Progenitor cell of endocrine pancreas (in vitro differentiated cells): ENCODE results near the gene CNPY4. TPM values are rescaled to one million over a fixed set of nuclear protein-coding genes. Genes with fewer than 3 reads are reported as not detected.

Experiments used
- DNase-seq: peaks from one replicate; pipeline ENCODE4 v3.0.0; 2021; ENCODE audit warnings: low spot score; ENCODE audit not compliant: unreplicated experiment
- H3K27ac Mint-ChIP-seq: 2 replicates; pipeline ENCODE4 v1.8.0; 2021; ENCODE audit warnings: mild to moderate bottlenecking, moderate library complexity, mixed read lengths
- H3K27me3 Mint-ChIP-seq: 2 replicates; pipeline ENCODE4 v1.8.0; 2021; ENCODE audit warnings: mixed read lengths
- H3K36me3 Mint-ChIP-seq: 2 replicates; pipeline ENCODE4 v1.8.0; 2022; ENCODE audit warnings: mixed read lengths; ENCODE audit not compliant: insufficient read depth
- H3K4me1 Mint-ChIP-seq: 2 replicates; pipeline ENCODE4 v1.8.0; 2021; ENCODE audit warnings: low read depth, mixed read lengths
- H3K4me3 Mint-ChIP-seq: 2 replicates; pipeline ENCODE4 v1.8.0; 2021; ENCODE audit warnings: low read depth, mild to moderate bottlenecking, moderate library complexity, mixed read lengths
- H3K9me3 Mint-ChIP-seq: 2 replicates; pipeline ENCODE4 v1.8.0; 2021; ENCODE audit warnings: low read depth, mixed read lengths
- CTCF ChIP-seq: fragments of 200-600 bp; sonication (generic); IDR thresholded peaks from one replicate; pipeline ENCODE4 v1.5.0; 2021; ENCODE audit warnings: antibody characterized with exemption, mild to moderate bottlenecking; ENCODE audit not compliant: unreplicated experiment
- long read RNA-seq: library from polyadenylated mRNA; unstranded; transcript quantifications from one replicate; pipeline ENCODE4 v2.0.0, GENCODE V29; 2020
- total RNA-seq: library from RNA; stranded (reverse); gene quantifications from 2 replicates; pipeline ENCODE4 v1.2.1, GENCODE V29; 2021

The CNPY4 gene
- total RNA-seq = 22.5 and 25.5 TPM in 2 replicates
- long read RNA-seq, transcript CNPY4-201 (6 exons, 1,502 nt) = major isoform, 19 of 27 reads
- long read RNA-seq, partial matches to known transcripts = 1 of 27 reads
- long read RNA-seq, other reads (novel, unspliced or antisense) = 7 of 27 reads

GRCh38 chr7:100119072-100119969 is at the start of gene CNPY4, which contains the start of gene TAF6:
TSS of gene CNPY4 (plus strand) at chr7:100119634. CDS start at chr7:100119745, 111 bp downstream.
TSS of gene TAF6 (minus strand) at chr7:100119358. CDS start at chr7:100114209, 5,149 bp downstream.
- peaks cover 14% of the 10 kb centered on the region for H3K4me1 Mint-ChIP-seq

GRCh38 chr7:100069991-100070390 is 49.4 kb upstream of the CNPY4 start:
- peaks cover 76% of the 10 kb centered on the region for H3K36me3 Mint-ChIP-seq
- no peak for TF ChIP-seq CTCF
- H3K27me3 Mint-ChIP-seq = no peaks in the 10 kb centered on the region
- H3K9me3 Mint-ChIP-seq = peaks cover 39% of the 10 kb centered on the region
- peak overlapping the region; percentile 89 for H3K27ac Mint-ChIP-seq
- DNase-seq = no peak
- H3K4me3 Mint-ChIP-seq = no peak overlapping the region
- peaks cover 2% of the 10 kb centered on the region for H3K4me1 Mint-ChIP-seq

More at GRCh38 chr7:100119072-100119969, at the start of gene CNPY4, which contains the start of gene TAF6:
- TF ChIP-seq CTCF = no peak
- Mint-ChIP-seq H3K36me3 (peaks cover 2% of the 10 kb centered on the region), H3K9me3 (no peaks in the 10 kb centered on the region), H3K27me3 (no peaks in the 10 kb centered on the region), H3K27ac (peak within 1 kb of the TSS; percentile 100), H3K4me3 (peak within 1 kb of the TSS; percentile 93)
- DNase-seq = peak; percentile 85

GRCh38 chr7:100071018-100071723 is 48.3 kb upstream of the CNPY4 start:
- Mint-ChIP-seq H3K27ac (peak overlapping the region; percentile 93), H3K9me3 (peaks cover 49% of the 10 kb centered on the region), H3K27me3 (no peaks in the 10 kb centered on the region), H3K4me3 (peak overlapping the region; percentile 21), H3K4me1 (no peaks in the 10 kb centered on the region), H3K36me3 (peaks cover 78% of the 10 kb centered on the region)
- no peak for TF ChIP-seq CTCF
- no peak for DNase-seq

- Mint-ChIP-seq H3K4me3 (no peak overlapping the region), H3K9me3 (peaks cover 58% of the 10 kb centered on the region), H3K27ac (peak overlapping the region; percentile 93), H3K27me3 (no peaks in the 10 kb centered on the region), H3K36me3 (peaks cover 85% of the 10 kb centered on the region), H3K4me1 (no peaks in the 10 kb centered on the region)
- DNase-seq = no peak
- no peak for TF ChIP-seq CTCF
Measured at GRCh38 chr7:100072462-100072861, 47.0 kb upstream of the CNPY4 start.

GRCh38 chr7:100074841-100075240 is 44.6 kb upstream of the CNPY4 start:
- Mint-ChIP-seq H3K4me1 (peaks cover 5% of the 10 kb centered on the region), H3K27ac (peak overlapping the region; percentile 90), H3K4me3 (no peak overlapping the region), H3K9me3 (peaks cover 61% of the 10 kb centered on the region), H3K36me3 (peaks cover 94% of the 10 kb centered on the region), H3K27me3 (no peaks in the 10 kb centered on the region)
- TF ChIP-seq CTCF = no peak
- no peak for DNase-seq
